ENCODE results near the gene HLA-G. TPM values are rescaled to one million over a fixed set of nuclear protein-coding genes. Genes with fewer than 3 reads are reported as not detected.

HLA-G gene
- total RNA-seq, 1 experiment from 2014 or later, result not detected

DNA sequence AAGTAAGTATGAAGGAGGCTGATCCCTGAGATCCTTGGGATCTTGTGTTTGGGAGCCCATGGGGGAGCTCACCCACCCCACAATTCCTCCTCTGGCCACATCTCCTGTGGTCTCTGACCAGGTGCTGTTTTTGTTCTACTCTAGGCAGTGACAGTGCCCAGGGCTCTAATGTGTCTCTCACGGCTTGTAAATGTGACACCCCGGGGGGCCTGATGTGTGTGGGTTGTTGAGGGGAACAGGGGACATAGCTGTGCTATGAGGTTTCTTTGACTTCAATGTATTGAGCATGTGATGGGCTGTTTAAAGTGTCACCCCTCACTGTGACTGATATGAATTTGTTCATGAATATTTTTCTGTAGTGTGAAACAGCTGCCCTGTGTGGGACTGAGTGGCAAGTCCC, 2.8 kb downstream of the HLA-G start:
- BruUV-seq (replicated peaks), result no TSS peak
- ChIA-PET CTCF (interaction anchor here (0.8 to 1.4 kb wide), 4 partner anchors 36 to 139 kb away, joined by 3 to 4 read pairs (median 4); no protein-coding TSS in a partner anchor), POLR2A (no interaction called here)
- peaks cover 19% of the 10 kb centered on the region for H3K27me3 Mint-ChIP-seq (ENCODE audit: insufficient read depth, unreplicated experiment)
- DNase-seq (ENCODE audit: unreplicated experiment), result no peak
- intact Hi-C loops (cut with micrococcal nuclease), result no loop called here
- H3K27ac Mint-ChIP-seq (ENCODE audit: low read depth, unreplicated experiment), result no peak overlapping the region
- no peaks in the 10 kb centered on the region for H3K9me3 Mint-ChIP-seq (ENCODE audit: unreplicated experiment)
- peaks cover 14% of the 10 kb centered on the region for H3K4me1 Mint-ChIP-seq (ENCODE audit: insufficient read depth, unreplicated experiment)
- H3K36me3 Mint-ChIP-seq (ENCODE audit: insufficient read depth, unreplicated experiment), result no peaks in the 10 kb centered on the region
- no peak for TF ChIP-seq CTCF (IDR thresholded peaks at IDR 0.05; ENCODE audit: unreplicated experiment)
- H3K4me3 Mint-ChIP-seq (ENCODE audit: unreplicated experiment), result no peak overlapping the region

- peaks cover 25% of the 10 kb centered on the region for H3K27me3 Mint-ChIP-seq (ENCODE audit: insufficient read depth, unreplicated experiment)
- H3K4me3 Mint-ChIP-seq (ENCODE audit: unreplicated experiment), result no peak overlapping the region
- no peaks in the 10 kb centered on the region for H3K9me3 Mint-ChIP-seq (ENCODE audit: unreplicated experiment)
- DNase-seq (ENCODE audit: unreplicated experiment), result no peak
- ChIA-PET POLR2A (no interaction called here), CTCF (interaction anchor here (0.6 to 1.0 kb wide), 3 partner anchors 12 to 96 kb away, joined by 3 to 6 read pairs (median 3); no protein-coding TSS in a partner anchor)
- no peaks in the 10 kb centered on the region for H3K36me3 Mint-ChIP-seq (ENCODE audit: insufficient read depth, unreplicated experiment)
- no TSS peak for BruUV-seq (replicated peaks)
- peaks cover 6% of the 10 kb centered on the region for H3K4me1 Mint-ChIP-seq (ENCODE audit: insufficient read depth, unreplicated experiment)
- no peak overlapping the region for H3K27ac Mint-ChIP-seq (ENCODE audit: low read depth, unreplicated experiment)
- intact Hi-C loops (cut with micrococcal nuclease), result no loop called here
- TF ChIP-seq CTCF (IDR thresholded peaks at IDR 0.05; ENCODE audit: unreplicated experiment), result no peak
These were observed 4.2 kb downstream of the HLA-G start for GRCh38 chr6:29831776-29832175.

DNA sequence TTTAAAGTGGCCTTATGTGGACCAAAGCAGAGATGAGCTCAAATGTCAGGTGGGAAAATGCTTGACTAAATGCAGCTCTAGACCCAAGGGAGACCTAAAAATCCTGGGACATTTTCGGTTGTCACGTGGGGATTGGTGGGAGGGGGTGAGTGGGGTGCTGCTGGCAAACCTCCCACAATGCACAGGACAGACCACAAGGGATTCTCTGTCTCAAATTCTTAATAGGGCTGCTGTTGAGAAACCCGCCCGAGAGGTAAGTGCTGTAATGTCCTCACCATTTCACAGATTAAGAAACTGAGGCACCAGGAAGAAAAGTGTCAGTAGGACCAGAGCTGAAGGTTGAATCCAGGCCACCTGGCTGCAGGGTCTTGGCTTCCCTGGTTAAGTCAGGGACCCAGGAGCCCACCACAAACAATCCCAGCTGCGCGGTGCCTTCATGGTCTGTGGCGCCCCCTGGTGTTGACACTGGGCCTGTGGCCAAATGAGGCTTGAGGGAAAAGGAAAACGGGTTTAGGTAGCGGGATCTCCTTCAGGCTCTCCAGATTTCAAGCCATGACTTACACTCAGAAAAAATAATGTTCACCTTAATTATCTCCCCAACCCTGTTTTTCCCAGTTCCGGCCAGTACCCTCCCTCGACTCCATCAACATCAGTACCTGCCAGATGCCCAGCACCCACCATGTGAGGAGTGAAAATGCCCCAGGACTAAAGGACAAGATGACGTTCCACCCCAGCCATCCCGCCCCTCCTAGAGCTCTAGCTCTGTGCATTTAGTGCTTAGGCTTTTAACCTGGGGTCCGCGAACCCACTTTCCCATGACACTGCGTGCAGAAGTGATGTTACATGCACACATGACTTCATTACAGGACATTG, 7.2 kb downstream of the HLA-G start:
- Mint-ChIP-seq H3K9me3 (ENCODE audit: unreplicated experiment) (no peaks in the 10 kb centered on the region), H3K27me3 (ENCODE audit: insufficient read depth, unreplicated experiment) (peaks cover 45% of the 10 kb centered on the region), H3K4me1 (ENCODE audit: insufficient read depth, unreplicated experiment) (peaks cover 6% of the 10 kb centered on the region), H3K27ac (ENCODE audit: low read depth, unreplicated experiment) (no peak overlapping the region), H3K4me3 (ENCODE audit: unreplicated experiment) (no peak overlapping the region), H3K36me3 (ENCODE audit: insufficient read depth, unreplicated experiment) (no peaks in the 10 kb centered on the region)
- intact Hi-C loops (cut with micrococcal nuclease), result loop anchor here (1.0 kb wide), 2 partner anchors 96 to 129 kb away; no protein-coding TSS in a partner anchor
- no TSS peak for BruUV-seq (replicated peaks)
- POLR2A ChIA-PET, result interaction anchor here (0.6 to 2.0 kb wide), 5 partner anchors 28 to 134 kb away, joined by 3 to 8 read pairs (median 4); no protein-coding TSS in a partner anchor
- CTCF ChIA-PET, result interaction anchor here (0.5 to 5.4 kb wide), 38 partner anchors 9 to 666 kb away, joined by 3 to 116 read pairs (median 4); no protein-coding TSS in a partner anchor
- peak; percentile 91 for TF ChIP-seq CTCF (IDR thresholded peaks at IDR 0.05; ENCODE audit: unreplicated experiment)
- peak; percentile 42 for DNase-seq (ENCODE audit: unreplicated experiment)

GRCh38 chr6:29839917-29840316, 12.3 kb downstream of the HLA-G start:
- intact Hi-C loops (cut with micrococcal nuclease), result no loop called here
- Mint-ChIP-seq H3K27ac (ENCODE audit: low read depth, unreplicated experiment) (no peak overlapping the region), H3K9me3 (ENCODE audit: unreplicated experiment) (no peaks in the 10 kb centered on the region), H3K27me3 (ENCODE audit: insufficient read depth, unreplicated experiment) (peaks cover 31% of the 10 kb centered on the region), H3K4me1 (ENCODE audit: insufficient read depth, unreplicated experiment) (peaks cover 4% of the 10 kb centered on the region), H3K36me3 (ENCODE audit: insufficient read depth, unreplicated experiment) (no peaks in the 10 kb centered on the region), H3K4me3 (ENCODE audit: unreplicated experiment) (no peak overlapping the region)
- CTCF ChIA-PET, result interaction anchor here (0.6 to 1.0 kb wide), 3 partner anchors 102 to 586 kb away, joined by 3 to 6 read pairs (median 3); no protein-coding TSS in a partner anchor
- no peak for TF ChIP-seq CTCF (IDR thresholded peaks at IDR 0.05; ENCODE audit: unreplicated experiment)
- POLR2A ChIA-PET, result interaction anchor here (0.7 kb wide), 1 partner anchor 1235 kb away, joined by 4 read pairs; no protein-coding TSS in a partner anchor
- no peak for DNase-seq (ENCODE audit: unreplicated experiment)
- no TSS peak for BruUV-seq (replicated peaks)
